GM18951 (cell line): ENCODE measurements around the gene ZNF222.

Experiments used
- POLR2A ChIP-seq: IDR thresholded peaks from 4 replicates; pipeline ENCODE4 v1.6.1; 2011; ENCODE audit warnings: mild to moderate bottlenecking; ENCODE audit not compliant: insufficient read length, insufficient read depth; ENCODE audit errors: extremely low read depth
- in situ Hi-C: fragments of 300-500 bp; cut with MboI; formaldehyde crosslinking; loops from one replicate; pipeline ENCODE4 v1.12.0; 2022; ENCODE audit warnings: low sequenced_read_pairs, mixed read lengths, inconsistent platforms; ENCODE audit not compliant: unreplicated experiment

Gene ZNF222

DNA sequence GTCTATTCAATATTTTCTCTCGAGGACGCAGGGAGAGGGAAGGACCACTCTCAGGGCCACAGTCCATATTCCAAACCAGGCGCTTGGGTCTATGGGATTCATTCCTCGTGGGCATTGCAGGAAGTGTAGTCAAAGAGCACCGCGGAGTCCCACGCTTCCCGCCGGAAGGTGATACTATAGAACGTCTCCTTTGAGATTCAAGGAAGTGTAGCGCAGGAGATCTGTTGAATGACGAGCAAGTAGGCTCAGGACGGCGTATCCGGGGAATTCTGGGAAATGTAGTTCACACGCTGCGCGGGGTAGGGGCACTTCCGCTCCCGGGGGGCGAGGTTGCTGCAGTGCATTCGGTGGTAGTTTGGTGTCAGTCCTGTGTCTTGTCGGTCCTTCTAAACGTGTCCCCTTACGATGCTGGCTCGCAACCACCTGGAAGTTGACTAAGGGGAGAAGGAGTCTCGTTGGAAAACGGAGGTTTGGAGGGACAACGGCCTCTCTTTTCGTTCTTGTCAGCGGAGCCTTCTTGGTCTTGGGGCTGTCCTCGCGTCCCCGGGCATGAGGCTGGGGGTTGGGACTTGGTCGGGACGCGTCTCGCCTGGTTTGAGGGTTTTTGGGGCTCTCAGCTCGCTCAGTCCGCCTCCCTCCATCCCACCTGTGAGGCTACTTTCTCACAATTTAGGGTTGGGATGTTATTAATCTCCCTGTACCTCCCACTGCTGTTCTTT, 46.8 kb downstream of the ZNF222 start, which contains the start of gene ZNF284:
ZNF284 (plus strand) TSS at position 336 of the 719 bp plus-strand sequence. CDS start 4,231 bp downstream, outside the sequence.
- TF ChIP-seq POLR2A, result peak; percentile 61
- in situ Hi-C loops, result no loop called here

DNA sequence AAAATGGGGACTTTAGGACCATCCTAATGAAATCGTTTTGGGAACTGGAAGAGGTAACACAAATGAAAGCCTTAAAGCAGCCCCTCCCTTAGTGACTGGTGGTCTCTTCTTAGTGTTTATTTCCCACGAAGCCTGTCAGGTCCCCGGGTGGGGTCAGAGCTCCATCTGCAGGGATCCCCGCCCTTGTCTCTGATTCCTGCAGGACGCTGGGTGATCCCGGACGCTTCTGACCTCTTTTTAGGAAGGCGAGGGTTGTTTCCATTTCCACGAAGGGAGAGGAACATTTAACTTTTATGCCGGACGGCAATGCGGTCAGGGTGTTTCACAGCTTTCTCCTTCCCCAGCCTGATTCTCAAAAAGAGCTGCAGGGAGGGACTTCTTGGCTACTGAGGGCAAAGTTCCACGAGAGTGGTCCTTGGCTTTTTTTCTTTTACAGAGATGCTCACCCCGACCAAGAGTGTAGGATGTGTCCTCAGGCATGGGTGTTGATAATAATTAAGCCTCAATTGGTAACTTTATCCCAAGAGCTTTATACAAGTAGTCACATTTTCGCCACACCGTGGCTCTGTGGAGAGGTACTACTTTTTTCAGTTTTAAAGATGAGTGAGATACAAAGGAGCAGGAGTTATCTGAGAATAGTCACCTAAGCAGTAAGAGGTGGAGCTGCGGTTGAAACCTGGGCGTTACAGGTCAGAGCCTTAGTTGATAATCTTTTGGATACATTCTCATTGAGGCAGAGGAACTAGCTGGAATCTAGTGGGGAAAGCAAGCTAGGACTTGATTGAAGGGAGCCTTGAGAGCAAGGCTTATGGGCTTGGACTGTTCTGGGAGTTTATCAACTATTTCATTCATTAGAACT, 47.6 kb downstream of the ZNF222 start:
- in situ Hi-C loops, result no loop called here
- no peak for TF ChIP-seq POLR2A

DNA sequence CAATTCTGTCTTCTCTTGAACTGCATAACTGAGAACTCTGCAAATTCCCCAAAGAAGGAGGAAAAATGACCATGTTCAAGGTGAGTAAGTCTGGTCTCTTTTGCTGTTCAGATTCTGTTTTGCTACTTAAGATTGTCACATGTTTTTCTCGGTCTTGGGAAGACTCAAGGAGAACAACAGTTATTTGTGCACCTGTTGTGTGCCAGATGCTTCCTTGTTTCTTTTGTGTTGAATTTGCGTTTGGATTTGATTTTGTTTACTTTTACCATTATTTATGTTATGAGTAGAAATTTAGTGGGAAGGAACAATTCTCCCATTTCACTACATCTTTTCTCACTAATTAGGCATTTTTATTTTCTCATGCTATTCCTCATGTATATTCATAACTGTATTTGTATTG, 51.1 kb downstream of the ZNF222 start:
- in situ Hi-C loops, result no loop called here
- no peak for TF ChIP-seq POLR2A
